Psoas muscle (tissue), 8 donors: ENCODE measurements around the gene SLC2A14. TPM values are rescaled to one million over a fixed set of nuclear protein-coding genes. Genes with fewer than 3 reads are reported as not detected.
"Not testable (repeated sequence)": the region's sequence is repeated elsewhere in the genome, so short reads cannot be mapped to it uniquely, and the experiment has no call there.

Experiments
- ATAC-seq, 4 donors: fragments of 200-7000 bp; cut with Tn5 transposase; one replicate each; pipeline ENCODE4 v1.9.1; 2020; ENCODE audit warnings: moderate library complexity in 3 of 4, mild to moderate bottlenecking in 2 of 4
- DNase-seq, 2 donors: peaks; one replicate each; pipeline ENCODE4 v3.0.0-alpha.2; 2020
- H3K27ac ChIP-seq: fragments of 200-600 bp; one replicate; pipeline ENCODE4 v1.8.0; 2022
- H3K27me3 ChIP-seq, 3 donors: fragments of 200-600 bp in 1 of 3; one replicate each; pipeline versions ENCODE4 v1.6.1 to v1.8.0; 2013 to 2022; ENCODE audit warnings: low read length in 2 of 3, mild to moderate bottlenecking in 2 of 3, moderate library complexity in 1 of 3; ENCODE audit not compliant: insufficient read depth in 3 of 3
- H3K36me3 ChIP-seq, 2 donors: fragments of 200-600 bp in 1 of 2; one replicate each; pipeline versions ENCODE4 v1.6.1 to v1.8.0; 2013 to 2022; ENCODE audit warnings: low read depth in 1 of 2, mild to moderate bottlenecking in 1 of 2, moderate library complexity in 1 of 2; ENCODE audit not compliant: insufficient read depth in 1 of 2
- H3K4me1 ChIP-seq: fragments of 200-600 bp; one replicate; pipeline ENCODE4 v1.8.0; 2022
- H3K4me3 ChIP-seq: fragments of 200-600 bp; one replicate; pipeline ENCODE4 v1.8.0; 2022; ENCODE audit warnings: mild to moderate bottlenecking
- H3K9me3 ChIP-seq: fragments of 200-600 bp; one replicate; pipeline ENCODE4 v1.8.0; 2022
- WGBS, 3 donors: extraction: QIAGEN DNeasy Blood & Tissue Kit; methylation state at CpG; one replicate each; pipeline versions ENCODE4 v1.1.6 to v1.1.7; 2013; 5-methylcytosine and 5-hydroxymethylcytosine counted together
- intact Hi-C, 2 donors: fragments of 100-400 bp; cut with DNase I; formaldehyde crosslinking; loops; one replicate each; pipeline versions ENCODE4 v1.11.0 to v1.14.2; 2022
- polyA plus RNA-seq, 3 donors: library from polyadenylated mRNA; stranded (reverse); fragments of 200-250 nt; gene quantifications; one replicate each; pipeline ENCODE4 v1.2.3, GENCODE V29; 2013
- total RNA-seq, 4 donors: library from RNA; stranded (reverse); fragmentation: NEBNext Ultra II Directional in 2 of 4; extraction: Animal tissue kit (Norgen Biotek cat#: 25700) in 2 of 4; gene quantifications; one replicate each; pipeline versions ENCODE4 v1.2.1 to v1.2.4, GENCODE V29; 2021 to 2023
- TF ChIP-seq, protein P1 (sequence below): fragments of 200-600 bp; IDR thresholded peaks from one replicate; pipeline ENCODE4 v1.8.0; 2022; ENCODE audit warnings: antibody characterized with exemption
- donor health status: healthy with polysubstance abuse.
- donor health status: DM: no; HTN: no; CAD: no; lungs with moderate emphysema.
- donor health status: Bipolar disorder and iron deficiency.
- donor health status: healthy.
- donor health status: DM: yes; HTN: yes; CAD: no.
- donor health status: DM: no; HTN: no; CAD: no.
- donor health status: DM: no; HTN: no; CAD: no.
- donor health status: DM: yes; HTN: yes; CAD: no.

Gene SLC2A14
- total and polyA plus RNA-seq, 7 donors, result 0.03 to 0.37 (median 0.21) TPM; not detected in 1

- ATAC-seq (no peak), DNase-seq (no peak)
- Histone ChIP-seq H3K4me1 (no peaks in the 10 kb centered on the region), H3K27ac (no peak overlapping the region), H3K9me3 (no peaks in the 10 kb centered on the region), H3K36me3 (no peaks in the 10 kb centered on the region), H3K4me3 (no peak overlapping the region), H3K27me3 (peaks cover 0 to 4% (median 0%) of the 10 kb centered on the region in 3 donors)
- TF ChIP-seq, protein P1, sequence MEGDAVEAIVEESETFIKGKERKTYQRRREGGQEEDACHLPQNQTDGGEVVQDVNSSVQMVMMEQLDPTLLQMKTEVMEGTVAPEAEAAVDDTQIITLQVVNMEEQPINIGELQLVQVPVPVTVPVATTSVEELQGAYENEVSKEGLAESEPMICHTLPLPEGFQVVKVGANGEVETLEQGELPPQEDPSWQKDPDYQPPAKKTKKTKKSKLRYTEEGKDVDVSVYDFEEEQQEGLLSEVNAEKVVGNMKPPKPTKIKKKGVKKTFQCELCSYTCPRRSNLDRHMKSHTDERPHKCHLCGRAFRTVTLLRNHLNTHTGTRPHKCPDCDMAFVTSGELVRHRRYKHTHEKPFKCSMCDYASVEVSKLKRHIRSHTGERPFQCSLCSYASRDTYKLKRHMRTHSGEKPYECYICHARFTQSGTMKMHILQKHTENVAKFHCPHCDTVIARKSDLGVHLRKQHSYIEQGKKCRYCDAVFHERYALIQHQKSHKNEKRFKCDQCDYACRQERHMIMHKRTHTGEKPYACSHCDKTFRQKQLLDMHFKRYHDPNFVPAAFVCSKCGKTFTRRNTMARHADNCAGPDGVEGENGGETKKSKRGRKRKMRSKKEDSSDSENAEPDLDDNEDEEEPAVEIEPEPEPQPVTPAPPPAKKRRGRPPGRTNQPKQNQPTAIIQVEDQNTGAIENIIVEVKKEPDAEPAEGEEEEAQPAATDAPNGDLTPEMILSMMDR, result no peak
- intact Hi-C loops, result no loop called here
- 18 to 27% (median 20%) methylated on average over 4 of the region's 4 CpGs for WGBS, 3 donors
Measured at GRCh38 chr12:7788294-7788660, 84.4 kb downstream of the SLC2A14 start.

GRCh38 chr12:7787574-7788293 lies 85.0 kb downstream of the SLC2A14 start:
- ATAC-seq, result no peak
- H3K4me3 ChIP-seq, result no peak overlapping the region
- H3K4me1 ChIP-seq, result no peaks in the 10 kb centered on the region
- WGBS, 3 donors, result 27 to 35% (median 32%) methylated on average over 13 of the region's 13 CpGs
- H3K36me3 ChIP-seq, result no peaks in the 10 kb centered on the region
- H3K9me3 ChIP-seq, result no peaks in the 10 kb centered on the region
- H3K27me3 ChIP-seq, result peaks cover 0 to 4% (median 0%) of the 10 kb centered on the region in 3 donors
- H3K27ac ChIP-seq, result no peak overlapping the region
- TF ChIP-seq, protein P1, result no peak
- no peak for DNase-seq
- intact Hi-C loops, result no loop called here

- Histone ChIP-seq H3K4me1 (no peaks in the 10 kb centered on the region), H3K36me3 (no peaks in the 10 kb centered on the region), H3K27me3 (peaks cover 0 to 4% (median 0%) of the 10 kb centered on the region in 3 donors), H3K27ac (no peak overlapping the region), H3K9me3 (no peaks in the 10 kb centered on the region), H3K4me3 (no peak overlapping the region)
- intact Hi-C loops, result no loop called here
- ATAC-seq, result no peak
- 19 to 25% (median 22%) methylated on average over 2 of the region's 2 CpGs for WGBS, 3 donors
- TF ChIP-seq, protein P1, result no peak
- no peak for DNase-seq
Measured at GRCh38 chr12:7784701-7785100, 88.0 kb downstream of the SLC2A14 start.

- H3K9me3 ChIP-seq, H3K27me3 ChIP-seq, H3K4me1 ChIP-seq, H3K36me3 ChIP-seq, intact Hi-C loops, DNase-seq, ATAC-seq, H3K27ac ChIP-seq, H3K4me3 ChIP-seq: not testable (repeated sequence)
- 80 to 86% (median 80%) methylated on average over 9 of the region's 9 CpGs for WGBS, 3 donors
Measured at GRCh38 chr12:7783433-7783832, 89.3 kb downstream of the SLC2A14 start.

DNA sequence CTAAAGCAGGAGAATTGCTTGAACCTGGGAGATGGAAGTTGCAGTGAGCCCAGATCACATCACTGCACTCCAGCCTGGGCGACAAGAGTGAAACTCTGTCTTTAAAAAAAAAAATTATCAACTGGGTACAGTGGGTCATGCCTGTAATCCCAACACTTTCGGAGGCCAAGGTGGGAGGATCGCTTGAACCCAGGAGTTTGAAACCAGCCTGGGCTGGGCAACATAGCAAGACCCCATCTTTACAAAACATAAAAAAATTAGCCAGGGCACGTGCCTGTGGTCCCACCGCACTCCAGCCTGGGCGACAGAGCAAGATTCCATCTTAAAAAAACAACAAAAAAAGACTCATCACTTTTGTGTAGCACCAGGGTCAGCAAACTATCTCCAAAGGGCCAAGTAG lies 90.7 kb downstream of the SLC2A14 start:
- intact Hi-C loops, result no loop called here
- Histone ChIP-seq H3K27me3 (no peaks in the 10 kb centered on the region), H3K9me3 (no peaks in the 10 kb centered on the region), H3K27ac (no peak overlapping the region), H3K4me1 (no peaks in the 10 kb centered on the region), H3K36me3 (no peaks in the 10 kb centered on the region), H3K4me3 (no peak overlapping the region)
- DNase-seq, result no peak
- 86 to 90% (median 90%) methylated on average over 6 of the region's 6 CpGs for WGBS, 3 donors
- ATAC-seq, result no peak
- TF ChIP-seq, protein P1, result no peak
